GM12878 (cell line): Measurements from ENCODE around the gene PLEKHA7. TPM values are rescaled to one million over a fixed set of nuclear protein-coding genes. Genes with fewer than 3 reads are reported as not detected.

Experiments used
- ATAC-seq: fragments of 200-7000 bp; cut with Tn5 transposase; 3 replicates; pipeline ENCODE4 v1.9.1; 2020; ENCODE audit warnings: mild to moderate bottlenecking, moderate library complexity
- BruUV-seq: library from RNA; stranded (reverse); fragments of 400-500 nt; replicated peaks from 2 replicates; lab custom pipeline; 2021; lab: Mats Ljungman, UMichigan
- CTCF ChIA-PET: fragments of 300-600 bp; sonication (Branson Sonifier 250); formaldehyde crosslinking; extraction: SDS; loops from one replicate; lab custom pipeline; 2021; ENCODE audit warnings: inconsistent platforms; lab: Yijun Ruan, JAX
- POLR2A ChIA-PET: fragments of 350-600 bp; formaldehyde crosslinking; extraction: SDS; loops from one replicate; lab custom pipeline; 2021; ENCODE audit warnings: inconsistent platforms; lab: Charles Lee
- RAD21 ChIA-PET: fragments of 300-600 bp; sonication (Branson Sonifier 250); formaldehyde crosslinking; loops from one replicate; lab custom pipeline; 2023; ENCODE audit warnings: antibody characterized with exemption; ENCODE audit not compliant: unreplicated experiment; lab: Charles Lee
- SMC1A ChIA-PET: fragments of 300-600 bp; sonication (Branson Sonifier 250); formaldehyde crosslinking; loops from one replicate; lab custom pipeline; 2023; ENCODE audit not compliant: unreplicated experiment, uncharacterized antibody; lab: Charles Lee
- DNase-seq: peaks from one replicate; pipeline ENCODE4 v3.0.0-alpha.2; 2011; ENCODE audit warnings: low read depth, low spot score
- FAIRE-seq: peaks from 3 replicates; lab custom pipeline; 2011; peaks lifted over from hg19 to GRCh38; lab: Jason Lieb, UNC
- H2AFZ ChIP-seq: 2 replicates; pipeline ENCODE4 v1.6.0; 2011; ENCODE audit warnings: low read depth, low read length, control low read depth; ENCODE audit not compliant: control insufficient read depth
- H3K27ac ChIP-seq: 2 replicates; pipeline ENCODE4 v1.5.1; 2011; ENCODE audit warnings: control low read depth; ENCODE audit not compliant: control insufficient read depth, insufficient read depth
- H3K27me3 ChIP-seq, 2 experiments: replicated peaks in 1 of 2; 2 replicates each; pipeline versions ENCODE4 v1.6.0 to v1.6.1; 2011; ENCODE audit warnings: low read length in 1 of 2; ENCODE audit not compliant: control insufficient read depth in 2 of 2, insufficient read depth in 2 of 2
- H3K36me3 ChIP-seq, 2 experiments: 2 replicates each; pipeline ENCODE4 v1.5.1; 2011; ENCODE audit warnings: low read length in 1 of 2; ENCODE audit not compliant: control insufficient read depth in 2 of 2, insufficient read depth in 2 of 2
- H3K4me1 ChIP-seq: 2 replicates; pipeline ENCODE4 v1.6.1; 2011; ENCODE audit warnings: mild to moderate bottlenecking, low read length, moderate library complexity, mixed read lengths; ENCODE audit not compliant: control insufficient read depth, insufficient read depth
- H3K4me2 ChIP-seq: 2 replicates; pipeline ENCODE4 v1.6.0; 2011; ENCODE audit warnings: control low read depth; ENCODE audit not compliant: control insufficient read depth, insufficient read depth
- H3K4me3 ChIP-seq: fragments of 200-600 bp; sonication (generic); 2 replicates; pipeline ENCODE4 v1.5.1; 2016
- H3K79me2 ChIP-seq: 2 replicates; pipeline ENCODE4 v1.6.0; 2011; ENCODE audit warnings: low read length; ENCODE audit not compliant: control insufficient read depth, insufficient read depth
- H3K9ac ChIP-seq: 2 replicates; pipeline ENCODE4 v1.8.0; 2011; ENCODE audit warnings: low read length, control low read depth, mixed read lengths; ENCODE audit not compliant: control insufficient read depth, insufficient read depth
- H3K9me3 ChIP-seq: replicated peaks from 3 replicates; pipeline ENCODE4 v1.5.1; 2011; ENCODE audit warnings: mild to moderate bottlenecking, low read length; ENCODE audit not compliant: control insufficient read depth, insufficient read depth
- H4K20me1 ChIP-seq: 2 replicates; pipeline ENCODE4 v1.6.0; 2011; ENCODE audit not compliant: control insufficient read depth, insufficient read depth
- BCL11A ChIP-seq: IDR thresholded peaks from 2 replicates; pipeline ENCODE4 v1.6.1; 2011; ENCODE audit warnings: low read depth, low read length
- BRCA1 ChIP-seq: IDR thresholded peaks from 2 replicates; pipeline ENCODE4 v1.6.1; 2011; ENCODE audit warnings: low read depth, low read length, improper control_type of control experiment
- E2F4 ChIP-seq: IDR thresholded peaks from 2 replicates; pipeline ENCODE4 v1.6.1; 2012; ENCODE audit warnings: low read depth, low read length, improper control_type of control experiment
- FOXK2 ChIP-seq: fragments of 450-650 bp; IDR thresholded peaks from 2 replicates; pipeline ENCODE4 v1.6.1; 2017; ENCODE audit warnings: mild to moderate bottlenecking, moderate library complexity
- NR2C1 ChIP-seq: fragments of 450-650 bp; IDR thresholded peaks from 2 replicates; pipeline ENCODE4 v1.6.1; 2017; ENCODE audit warnings: antibody characterized with exemption, mild to moderate bottlenecking, moderate library complexity
- NRF1 ChIP-seq: conservative IDR thresholded peaks from 2 replicates; pipeline ENCODE4 v1.6.1; 2011; ENCODE audit warnings: mild to moderate bottlenecking, low read depth, low read length, improper control_type of control experiment
- SMAD1 ChIP-seq: fragments of 450-650 bp; IDR thresholded peaks from 2 replicates; pipeline ENCODE4 v1.6.1; 2018; ENCODE audit warnings: mild to moderate bottlenecking, low read depth; ENCODE audit not compliant: partially characterized antibody
- SRF ChIP-seq, 2 experiments: IDR thresholded peaks; 2 replicates each; pipeline ENCODE4 v1.6.1; 2011; ENCODE audit warnings: low read depth in 2 of 2, low read length in 2 of 2, mild to moderate bottlenecking in 1 of 2, moderate library complexity in 1 of 2
- ZBED1 ChIP-seq: IDR thresholded peaks from 2 replicates; pipeline ENCODE4 v1.6.1; 2016; ENCODE audit warnings: borderline replicate concordance
- ZBTB11 ChIP-seq: fragments of 450-650 bp; formaldehyde crosslinking; IDR thresholded peaks from 2 replicates; pipeline ENCODE4 v1.5.0; 2022; ENCODE audit warnings: mild to moderate bottlenecking, missing genetic modification characterization
- ZBTB4 ChIP-seq: fragments of 450-650 bp; formaldehyde crosslinking; IDR thresholded peaks from 2 replicates; pipeline ENCODE4 v1.4.0; 2022; ENCODE audit warnings: mild to moderate bottlenecking, moderate library complexity
- ZNF687 ChIP-seq: fragments of 450-650 bp; IDR thresholded peaks from 2 replicates; pipeline ENCODE4 v1.6.1; 2017; ENCODE audit warnings: mild to moderate bottlenecking, moderate library complexity
- WGBS: methylation state at CpG from one replicate; pipeline ENCODE4 v1.1.6; 2016; ENCODE audit warnings: low lambda C conversion rate; ENCODE audit not compliant: insufficient replicate concordance, insufficient coverage; ENCODE audit errors: missing lambda C conversion rate; 5-methylcytosine and 5-hydroxymethylcytosine counted together
- in situ Hi-C: fragments of 300-500 bp; cut with MboI; formaldehyde crosslinking; loops from 9 replicates; pipeline ENCODE4 v1.14.3; 2018; ENCODE audit warnings: mixed read lengths
- intact Hi-C: fragments of 100-400 bp; cut with micrococcal nuclease; formaldehyde crosslinking; loops from one replicate; pipeline ENCODE4 v1.14.2; 2022; ENCODE audit not compliant: unreplicated experiment
- polyA plus RNA-seq, 11 experiments: library from polyadenylated mRNA; depleted of rRNA in 4 of 11; unstranded in 6 of 11; stranded (reverse) in 5 of 11; fragments of >200 nt; fragmentation: Nextera tagmentation in 4 of 11; fragmentation: Illumina TruSeq in 1 of 11; extraction: Ambion mirVana in 4 of 11; extraction: Trizol in 1 of 11; gene quantifications; 1 replicate in 1 of 11; 2 replicates in 10 of 11; pipeline versions ENCODE4 v1.2.1 to v1.2.3, GENCODE V29; 2011 to 2016; ENCODE audit warnings: inconsistent platforms in 2 of 11, missing spikeins in 2 of 11, low read depth in 1 of 11
- total RNA-seq, 4 experiments: library from RNA; depleted of rRNA in 3 of 4; stranded (reverse); fragments of >200 nt in 3 of 4; fragmentation: Illumina TruSeq in 1 of 4; extraction: Trizol in 1 of 4; gene quantifications; 2 replicates each; pipeline versions ENCODE4 v1.2.1 to v1.2.3, GENCODE V29; 2013 to 2021

The PLEKHA7 gene
- total and polyA plus RNA-seq, 10 of the 15 experiments (the other 5 are each of a cell fraction or from before 2014, with no cell fraction given), result 0.45 to 5.3 (median 2.1) TPM

- Histone ChIP-seq H3K79me2 (no peaks in the 10 kb centered on the region), H3K9ac (no peak overlapping the region), H4K20me1 (no peaks in the 10 kb centered on the region), H3K27me3 (no peaks in the 10 kb centered on the region), H3K4me3 (no peak overlapping the region), H3K36me3 (no peaks in the 10 kb centered on the region), H2AFZ (no peak overlapping the region), H3K9me3 (no peaks in the 10 kb centered on the region), H3K27ac (no peak overlapping the region), H3K4me1 (peaks cover 12% of the 10 kb centered on the region), H3K4me2 (no peak overlapping the region)
- ChIA-PET SMC1A (interaction anchor here (0.9 to 7.7 kb wide), 6 partner anchors 9 to 121 kb away, joined by 3 to 80 read pairs (median 7); no protein-coding TSS in a partner anchor), POLR2A (interaction anchor here (0.6 to 1.2 kb wide), 2 partner anchors 44 to 136 kb away, joined by 3 read pairs; no protein-coding TSS in a partner anchor), RAD21 (interaction anchor here (1.5 to 8.6 kb wide), 2 partner anchors 120 to 135 kb away, joined by 3 to 89 read pairs; partner anchors contain the start of gene RPS13), CTCF (interaction anchor here (0.6 to 11.4 kb wide), 6 partner anchors 11 to 622 kb away, joined by 3 to 126 read pairs (median 10); no protein-coding TSS in a partner anchor)
- FAIRE-seq, result no peak
- no TSS peak for BruUV-seq
- in situ Hi-C loops (no loop called here), intact Hi-C loops (loop anchor here (10.0 kb wide), 1 partner anchor 262 kb away; the partner anchor contains the start of gene PIK3C2A)
- DNase-seq, result no peak
- WGBS, result 69% methylated on average over 4 of the region's 4 CpGs
- ATAC-seq, result no peak
- TF ChIP-seq ZBED1, result no peak
- no peak for TF ChIP-seq NR2C1
- no peak for TF ChIP-seq BCL11A
- TF ChIP-seq ZBTB4 (CRISPR knock-in tag), result no peak
- TF ChIP-seq BRCA1, result no peak
- TF ChIP-seq SRF (IDR thresholded peaks at IDR 0.05; ENCODE audit: low read depth in 2 of 2, low read length in 2 of 2), result no peak
- no peak for TF ChIP-seq NRF1
- TF ChIP-seq ZBTB11 (CRISPR knock-in tag), result no peak
- no peak for TF ChIP-seq FOXK2
- no peak for TF ChIP-seq ZNF687
- TF ChIP-seq SMAD1, result no peak
- TF ChIP-seq E2F4, result no peak
Measured at GRCh38 chr11:16942342-16942741, 71.9 kb downstream of the PLEKHA7 start.
